Thyroid gland (tissue), 4 donors: ENCODE data around the gene SIN3B.

Source experiments
- CTCF ChIP-seq, 6 experiments: fragments of 200-600 bp in 3 of 6; fragments of 450-650 bp in 3 of 6; sonication (generic) in 3 of 6; IDR thresholded peaks; one replicate each; pipeline ENCODE4 v1.5.1; 2016 to 2019; ENCODE audit warnings: antibody characterized with exemption in 6 of 6, mild to moderate bottlenecking in 2 of 6, inconsistent platforms in 1 of 6, moderate library complexity in 1 of 6
- POLR2A ChIP-seq, 2 donors: fragments of 450-650 bp; IDR thresholded peaks; one replicate each; pipeline ENCODE4 v1.6.1; 2017; ENCODE audit warnings: antibody characterized with exemption in 2 of 2, mild to moderate bottlenecking in 2 of 2, moderate library complexity in 1 of 2

- TF ChIP-seq CTCF (IDR thresholded peaks at IDR 0.05) (no peak), POLR2A (IDR thresholded peaks at IDR 0.05) (peak in 1 of 2 donors; percentile 31)
Measured at GRCh38 chr19:16897029-16897855, 68.0 kb downstream of the SIN3B start.
